Fibroblast of lung (primary cell): ENCODE measurements around the gene ARID3A.

Source experiments
- EZH2 ChIP-seq: IDR thresholded peaks from 2 replicates; pipeline ENCODE4 v1.5.1; 2012; ENCODE audit warnings: low read length, control low read depth, mild to moderate bottlenecking; ENCODE audit errors: missing control alignments
- TF ChIP-seq, protein P1 (sequence below), 2 donors: IDR thresholded peaks in 1 of 2; conservative IDR thresholded peaks in 1 of 2; 1 replicate in 1 of 2; 2 replicates in 1 of 2; pipeline ENCODE4 v1.5.1; 2011 to 2012; ENCODE audit warnings: low read length in 2 of 2, control low read depth in 1 of 2, inconsistent platforms in 1 of 2, low read depth in 1 of 2, mild to moderate bottlenecking in 1 of 2

DNA sequence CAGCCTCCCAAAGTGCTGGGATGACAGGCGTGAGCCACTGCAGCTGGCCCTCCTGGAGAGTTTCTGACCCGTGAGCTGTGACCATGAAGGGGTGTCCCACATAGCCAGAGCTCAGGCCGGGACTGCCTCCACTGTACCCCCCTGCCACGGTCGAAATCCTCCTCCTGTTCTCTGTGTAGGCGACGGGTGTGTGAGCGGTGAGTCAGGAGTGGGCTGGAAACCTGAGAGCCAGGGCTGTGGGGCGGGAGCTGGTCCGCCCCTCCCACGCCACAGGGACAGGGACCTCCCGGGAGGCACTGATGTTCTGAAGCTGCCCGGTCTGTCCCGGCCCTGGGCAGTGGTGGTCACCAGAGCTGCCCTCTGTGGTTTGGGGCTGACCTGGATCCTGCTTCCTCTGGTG is 62.2 kb downstream of the ARID3A start:
- TF ChIP-seq, protein P1, sequence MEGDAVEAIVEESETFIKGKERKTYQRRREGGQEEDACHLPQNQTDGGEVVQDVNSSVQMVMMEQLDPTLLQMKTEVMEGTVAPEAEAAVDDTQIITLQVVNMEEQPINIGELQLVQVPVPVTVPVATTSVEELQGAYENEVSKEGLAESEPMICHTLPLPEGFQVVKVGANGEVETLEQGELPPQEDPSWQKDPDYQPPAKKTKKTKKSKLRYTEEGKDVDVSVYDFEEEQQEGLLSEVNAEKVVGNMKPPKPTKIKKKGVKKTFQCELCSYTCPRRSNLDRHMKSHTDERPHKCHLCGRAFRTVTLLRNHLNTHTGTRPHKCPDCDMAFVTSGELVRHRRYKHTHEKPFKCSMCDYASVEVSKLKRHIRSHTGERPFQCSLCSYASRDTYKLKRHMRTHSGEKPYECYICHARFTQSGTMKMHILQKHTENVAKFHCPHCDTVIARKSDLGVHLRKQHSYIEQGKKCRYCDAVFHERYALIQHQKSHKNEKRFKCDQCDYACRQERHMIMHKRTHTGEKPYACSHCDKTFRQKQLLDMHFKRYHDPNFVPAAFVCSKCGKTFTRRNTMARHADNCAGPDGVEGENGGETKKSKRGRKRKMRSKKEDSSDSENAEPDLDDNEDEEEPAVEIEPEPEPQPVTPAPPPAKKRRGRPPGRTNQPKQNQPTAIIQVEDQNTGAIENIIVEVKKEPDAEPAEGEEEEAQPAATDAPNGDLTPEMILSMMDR (conservative IDR thresholded peaks at IDR 0.05 in 1 of 2, IDR thresholded peaks at IDR 0.05 in 1 of 2; ENCODE audit: low read depth in 1 of 2, low read length in 2 of 2): no peak
- TF ChIP-seq EZH2: no peak
